Measurements from ENCODE around the gene CBFA2T3.
"Not testable (repeated sequence)": the region's sequence is repeated elsewhere in the genome, so short reads cannot be mapped to it uniquely, and the experiment has no call there.

The CBFA2T3 gene

DNA sequence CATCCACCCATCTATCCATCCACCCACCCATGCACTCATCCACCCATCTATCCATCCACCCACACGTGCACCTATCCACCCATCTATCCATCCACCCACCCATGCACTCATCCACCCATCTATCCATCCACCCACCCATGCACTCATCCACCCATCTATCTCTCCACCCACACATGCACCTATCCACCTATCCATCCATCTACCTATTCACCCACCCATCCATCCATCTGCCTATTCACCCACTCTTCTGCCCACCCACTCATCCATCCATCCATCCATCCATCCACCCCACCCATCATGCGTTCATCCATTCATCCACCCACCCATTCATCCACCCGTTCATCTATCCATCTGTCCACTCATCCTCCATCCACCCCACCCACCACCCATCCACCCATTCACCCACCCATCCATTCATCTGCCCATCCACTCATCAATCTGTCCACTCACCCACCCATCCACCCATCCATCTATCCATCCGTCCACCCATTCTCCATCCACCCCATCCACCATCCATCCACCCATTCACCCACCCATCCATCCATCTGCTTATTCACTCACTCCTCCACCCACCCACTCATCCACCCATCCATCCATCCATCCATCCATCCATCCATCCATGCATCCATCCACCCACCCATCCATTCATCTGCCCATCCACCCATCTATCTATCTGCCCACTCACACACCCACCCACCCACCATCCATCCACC lies 35.1 kb upstream of the CBFA2T3 start:
- Histone ChIP-seq H3K18ac (ENCODE audit: low read depth in 1 of 2, low read length in 2 of 2) (no peak overlapping the region), H4K91ac (ENCODE audit: low read length) (no peak overlapping the region), H4K8ac (ENCODE audit: low read length) (no peak overlapping the region), H3K14ac (ENCODE audit: low read length in 2 of 2) (no peak overlapping the region), H3K4ac (ENCODE audit: low read depth in 1 of 2, low read length in 2 of 2) (no peak overlapping the region), H3K9ac (ENCODE audit: low read length) (no peak overlapping the region), H3K27me3 (ENCODE audit: control insufficient read depth in 1 of 2, insufficient read depth in 1 of 2, low read length in 2 of 2) (peaks cover 7 to 23% of the 10 kb centered on the region in 2 experiments), H2AK5ac (ENCODE audit: low read length, severe bottlenecking) (no peak overlapping the region), H3K9me3 (ENCODE audit: control insufficient read depth, low read length) (no peaks in the 10 kb centered on the region), H3K36me3 (ENCODE audit: control insufficient read depth in 1 of 2, insufficient read depth in 2 of 2, low read depth in 1 of 2, low read length in 2 of 2) (no peaks in the 10 kb centered on the region), H3K27ac (ENCODE audit: low read length, poor library complexity, severe bottlenecking) (no peak overlapping the region), H2BK5ac (ENCODE audit: low read depth, low read length, poor library complexity, severe bottlenecking) (no peak overlapping the region), H2AFZ (ENCODE audit: low read depth, low read length) (no peak overlapping the region), H3K4me1 (ENCODE audit: control insufficient read depth, insufficient read depth, low read depth, low read length) (no peaks in the 10 kb centered on the region), H3K79me1 (replicated peaks; ENCODE audit: low read length, poor library complexity, severe bottlenecking) (no peaks in the 10 kb centered on the region), H2BK15ac (ENCODE audit: low read depth, poor library complexity, severe bottlenecking) (no peak overlapping the region), H2BK12ac (ENCODE audit: low read length in 2 of 2) (no peak overlapping the region), H3K4me2 (ENCODE audit: low read length, poor library complexity, severe bottlenecking) (no peak overlapping the region), H2BK120ac (ENCODE audit: low read depth, low read length) (no peak overlapping the region), H3K23ac (ENCODE audit: low read length in 2 of 2) (no peak overlapping the region), H3K4me3 (ENCODE audit: insufficient read depth in 1 of 2, low read depth in 1 of 2, low read length in 2 of 2) (no peak overlapping the region)
- no peak for DNase-seq
- 75% methylated on average over 4 of the region's 4 CpGs for WGBS

DNA sequence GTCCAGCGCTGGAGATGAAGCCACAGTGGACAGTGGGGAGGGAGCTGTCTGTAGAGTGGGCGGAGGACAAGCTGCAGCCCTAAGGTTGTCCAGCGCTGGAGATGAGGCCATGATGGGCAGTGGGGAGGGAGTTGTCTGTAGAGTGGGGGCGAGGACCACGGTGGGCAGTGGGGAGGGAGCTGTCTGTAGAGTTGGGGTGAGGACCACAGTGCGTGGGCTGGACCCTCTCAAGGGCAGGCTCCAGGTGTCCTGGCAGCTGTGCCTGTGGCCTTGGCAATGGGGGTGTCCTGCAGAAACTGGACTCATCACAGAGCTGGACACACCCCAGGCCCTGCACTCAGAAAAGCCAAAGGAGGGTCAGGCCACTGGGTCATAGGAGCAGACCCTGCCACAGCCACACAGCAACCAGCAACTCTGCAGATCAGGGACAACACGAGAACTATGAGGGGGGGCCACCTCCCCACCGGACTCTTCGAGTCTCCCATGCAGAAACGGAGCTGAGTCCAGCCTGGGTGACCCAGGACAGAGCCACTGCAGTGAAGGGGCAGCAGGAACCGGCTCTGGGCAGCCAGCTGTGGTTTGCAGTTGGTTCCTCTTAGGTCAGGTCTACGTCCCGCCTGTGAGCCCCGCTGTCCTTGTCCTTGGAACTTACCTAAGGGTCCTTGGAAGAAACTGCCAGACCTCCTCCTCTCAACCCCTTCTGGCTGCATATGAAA lies 33.4 kb upstream of the CBFA2T3 start:
- Histone ChIP-seq H3K18ac (ENCODE audit: low read depth in 1 of 2, low read length in 2 of 2) (no peak overlapping the region), H2AK5ac (ENCODE audit: low read length, severe bottlenecking) (no peak overlapping the region), H3K23ac (ENCODE audit: low read length in 2 of 2) (no peak overlapping the region), H3K27ac (ENCODE audit: low read length, poor library complexity, severe bottlenecking) (no peak overlapping the region), H3K4ac (ENCODE audit: low read depth in 1 of 2, low read length in 2 of 2) (no peak overlapping the region), H2AFZ (ENCODE audit: low read depth, low read length) (no peak overlapping the region), H2BK15ac (ENCODE audit: low read depth, poor library complexity, severe bottlenecking) (no peak overlapping the region), H3K36me3 (ENCODE audit: control insufficient read depth in 1 of 2, insufficient read depth in 2 of 2, low read depth in 1 of 2, low read length in 2 of 2) (no peaks in the 10 kb centered on the region), H2BK12ac (ENCODE audit: low read length in 2 of 2) (no peak overlapping the region), H2BK5ac (ENCODE audit: low read depth, low read length, poor library complexity, severe bottlenecking) (no peak overlapping the region), H4K8ac (ENCODE audit: low read length) (no peak overlapping the region), H3K4me3 (ENCODE audit: insufficient read depth in 1 of 2, low read depth in 1 of 2, low read length in 2 of 2) (no peak overlapping the region), H3K14ac (ENCODE audit: low read length in 2 of 2) (no peak overlapping the region), H3K4me2 (ENCODE audit: low read length, poor library complexity, severe bottlenecking) (no peak overlapping the region), H2BK120ac (ENCODE audit: low read depth, low read length) (no peak overlapping the region), H3K27me3 (ENCODE audit: control insufficient read depth in 1 of 2, insufficient read depth in 1 of 2, low read length in 2 of 2) (peaks cover 12 to 33% of the 10 kb centered on the region in 2 experiments), H3K4me1 (ENCODE audit: control insufficient read depth, insufficient read depth, low read depth, low read length) (no peaks in the 10 kb centered on the region), H3K9ac (ENCODE audit: low read length) (no peak overlapping the region), H3K79me1 (replicated peaks; ENCODE audit: low read length, poor library complexity, severe bottlenecking) (no peaks in the 10 kb centered on the region), H4K91ac (ENCODE audit: low read length) (no peak overlapping the region), H3K9me3 (ENCODE audit: control insufficient read depth, low read length) (no peaks in the 10 kb centered on the region)
- DNase-seq: no peak
- 68% methylated on average over 14 of the region's 14 CpGs for WGBS

DNA sequence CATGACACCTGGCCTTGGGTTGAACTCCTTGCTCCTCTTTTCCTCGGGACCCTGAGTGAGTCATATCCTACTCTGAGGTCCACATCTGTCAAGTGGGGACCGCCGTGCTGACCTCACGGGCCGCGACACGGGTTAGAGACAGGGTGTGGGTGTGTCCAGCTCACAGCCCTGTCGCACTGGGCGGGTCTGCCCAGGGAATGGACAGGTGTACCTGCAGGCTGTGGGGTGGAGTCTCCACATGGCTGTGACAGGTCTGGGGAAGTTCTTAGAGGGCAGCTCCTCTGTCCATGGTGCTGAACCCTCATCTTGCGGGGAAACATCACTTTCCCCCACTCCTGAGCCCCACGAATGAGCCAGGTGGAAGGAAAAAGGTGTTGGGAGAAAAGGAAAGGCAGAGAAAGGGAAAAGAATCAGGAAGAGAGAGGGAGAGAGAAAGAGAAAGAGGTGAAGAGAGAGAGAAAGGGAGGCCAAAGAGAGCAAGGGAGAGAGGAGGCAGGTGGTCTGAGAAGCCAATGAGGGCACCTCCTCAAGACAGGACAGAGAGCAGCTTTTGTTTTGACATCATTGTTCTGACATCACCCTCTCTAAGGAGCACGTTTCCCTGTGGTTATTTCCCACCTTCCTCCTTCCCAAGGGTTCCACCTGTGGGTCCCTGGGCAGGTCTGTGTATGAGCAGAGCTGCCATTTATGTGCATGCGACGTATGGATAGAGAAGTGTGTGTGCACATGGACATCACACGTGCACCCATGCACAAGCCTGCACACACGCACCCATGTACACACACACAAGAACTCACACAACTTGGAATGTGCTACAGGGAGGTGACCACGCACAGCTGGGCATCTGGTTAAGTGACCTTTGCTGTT lies 32.6 kb upstream of the CBFA2T3 start:
- WGBS: 49% methylated on average over 12 of the region's 17 CpGs

DNA sequence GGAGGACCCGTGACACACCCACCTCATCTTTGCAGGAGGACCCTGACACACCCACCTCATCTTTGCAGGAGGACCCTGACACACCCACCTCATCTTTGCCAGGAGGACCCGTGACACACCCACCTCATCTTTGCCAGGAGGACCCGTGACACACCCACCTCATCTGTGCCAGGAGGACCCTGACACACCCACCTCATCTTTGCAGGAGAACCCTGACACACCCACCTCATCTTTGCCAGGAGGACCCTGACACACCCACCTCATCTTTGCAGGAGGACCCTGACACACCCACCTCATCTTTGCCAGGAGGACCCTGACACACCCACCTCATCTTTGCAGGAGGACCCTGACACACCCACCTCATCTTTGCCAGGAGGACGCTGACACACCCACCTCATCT lies 31.8 kb upstream of the CBFA2T3 start:
- H3K36me3 ChIP-seq (ENCODE audit: control insufficient read depth in 1 of 2, insufficient read depth in 2 of 2, low read depth in 1 of 2, low read length in 2 of 2); H3K79me1 ChIP-seq (replicated peaks; ENCODE audit: low read length, poor library complexity, severe bottlenecking); H2BK15ac ChIP-seq (ENCODE audit: low read depth, poor library complexity, severe bottlenecking); H3K23ac ChIP-seq (ENCODE audit: low read length in 2 of 2); H2AFZ ChIP-seq (ENCODE audit: low read depth, low read length); H4K8ac ChIP-seq (ENCODE audit: low read length); H3K27ac ChIP-seq (ENCODE audit: low read length, poor library complexity, severe bottlenecking); H3K9me3 ChIP-seq (ENCODE audit: control insufficient read depth, low read length); H3K9ac ChIP-seq (ENCODE audit: low read length); H2BK5ac ChIP-seq (ENCODE audit: low read depth, low read length, poor library complexity, severe bottlenecking); H2BK12ac ChIP-seq (ENCODE audit: low read length in 2 of 2); H3K14ac ChIP-seq (ENCODE audit: low read length in 2 of 2); H2AK5ac ChIP-seq (ENCODE audit: low read length, severe bottlenecking); H2BK120ac ChIP-seq (ENCODE audit: low read depth, low read length); H3K18ac ChIP-seq (ENCODE audit: low read depth in 1 of 2, low read length in 2 of 2); H3K4me1 ChIP-seq (ENCODE audit: control insufficient read depth, insufficient read depth, low read depth, low read length); H3K4me3 ChIP-seq (ENCODE audit: insufficient read depth in 1 of 2, low read depth in 1 of 2, low read length in 2 of 2); H3K4me2 ChIP-seq (ENCODE audit: low read length, poor library complexity, severe bottlenecking); H3K4ac ChIP-seq (ENCODE audit: low read depth in 1 of 2, low read length in 2 of 2); H4K91ac ChIP-seq (ENCODE audit: low read length); DNase-seq: not testable (repeated sequence)
- WGBS: 63% methylated on average over 4 of the region's 4 CpGs
- H3K27me3 ChIP-seq (ENCODE audit: control insufficient read depth in 1 of 2, insufficient read depth in 1 of 2, low read length in 2 of 2): peaks cover 12 to 44% of the 10 kb centered on the region in 2 experiments

More for the DNA sequence above, 32.6 kb upstream of the CBFA2T3 start:
- H3K18ac ChIP-seq (ENCODE audit: low read depth in 1 of 2, low read length in 2 of 2): no peak overlapping the region
- no peak overlapping the region for H3K4ac ChIP-seq (ENCODE audit: low read depth in 1 of 2, low read length in 2 of 2)
- no peak overlapping the region for H4K91ac ChIP-seq (ENCODE audit: low read length)
- no peak overlapping the region for H2BK12ac ChIP-seq (ENCODE audit: low read length in 2 of 2)
- H3K36me3 ChIP-seq (ENCODE audit: control insufficient read depth in 1 of 2, insufficient read depth in 2 of 2, low read depth in 1 of 2, low read length in 2 of 2): no peaks in the 10 kb centered on the region
- H4K8ac ChIP-seq (ENCODE audit: low read length): no peak overlapping the region
- H2BK120ac ChIP-seq (ENCODE audit: low read depth, low read length): no peak overlapping the region
- H3K4me1 ChIP-seq (ENCODE audit: control insufficient read depth, insufficient read depth, low read depth, low read length): no peaks in the 10 kb centered on the region
- H3K27ac ChIP-seq (ENCODE audit: low read length, poor library complexity, severe bottlenecking): no peak overlapping the region
- H3K27me3 ChIP-seq (ENCODE audit: control insufficient read depth in 1 of 2, insufficient read depth in 1 of 2, low read length in 2 of 2): peaks cover 12 to 38% of the 10 kb centered on the region in 2 experiments
- no peak overlapping the region for H2BK15ac ChIP-seq (ENCODE audit: low read depth, poor library complexity, severe bottlenecking)
- H3K79me1 ChIP-seq (replicated peaks; ENCODE audit: low read length, poor library complexity, severe bottlenecking): no peaks in the 10 kb centered on the region
- DNase-seq: peak; percentile 9
- no peak overlapping the region for H3K4me3 ChIP-seq (ENCODE audit: insufficient read depth in 1 of 2, low read depth in 1 of 2, low read length in 2 of 2)
- no peak overlapping the region for H2AFZ ChIP-seq (ENCODE audit: low read depth, low read length)
- H3K9ac ChIP-seq (ENCODE audit: low read length): no peak overlapping the region
- no peak overlapping the region for H3K23ac ChIP-seq (ENCODE audit: low read length in 2 of 2)
- H3K14ac ChIP-seq (ENCODE audit: low read length in 2 of 2): no peak overlapping the region
- no peak overlapping the region for H2AK5ac ChIP-seq (ENCODE audit: low read length, severe bottlenecking)
- no peaks in the 10 kb centered on the region for H3K9me3 ChIP-seq (ENCODE audit: control insufficient read depth, low read length)
- H3K4me2 ChIP-seq (ENCODE audit: low read length, poor library complexity, severe bottlenecking): no peak overlapping the region
- no peak overlapping the region for H2BK5ac ChIP-seq (ENCODE audit: low read depth, low read length, poor library complexity, severe bottlenecking)

Measured in mesenchymal stem cell (in vitro differentiated cells and primary cell).